Stimulated activated CD4-positive, alpha-beta T cell treated with anti-CD3 and anti-CD28 coated beads, Interleukin-2, amount 100 ng/mL, for 48 hours (primary cell): ENCODE data around the gene SIDT2.

ENCODE experiments used
- DNase-seq, 2 donors: peaks; one replicate each; pipeline ENCODE4 v3.0.0-alpha.2; 2020

Gene SIDT2

GRCh38 chr11:117189941-117190544 is 11.5 kb downstream of the SIDT2 start:
- no peak for DNase-seq

DNA sequence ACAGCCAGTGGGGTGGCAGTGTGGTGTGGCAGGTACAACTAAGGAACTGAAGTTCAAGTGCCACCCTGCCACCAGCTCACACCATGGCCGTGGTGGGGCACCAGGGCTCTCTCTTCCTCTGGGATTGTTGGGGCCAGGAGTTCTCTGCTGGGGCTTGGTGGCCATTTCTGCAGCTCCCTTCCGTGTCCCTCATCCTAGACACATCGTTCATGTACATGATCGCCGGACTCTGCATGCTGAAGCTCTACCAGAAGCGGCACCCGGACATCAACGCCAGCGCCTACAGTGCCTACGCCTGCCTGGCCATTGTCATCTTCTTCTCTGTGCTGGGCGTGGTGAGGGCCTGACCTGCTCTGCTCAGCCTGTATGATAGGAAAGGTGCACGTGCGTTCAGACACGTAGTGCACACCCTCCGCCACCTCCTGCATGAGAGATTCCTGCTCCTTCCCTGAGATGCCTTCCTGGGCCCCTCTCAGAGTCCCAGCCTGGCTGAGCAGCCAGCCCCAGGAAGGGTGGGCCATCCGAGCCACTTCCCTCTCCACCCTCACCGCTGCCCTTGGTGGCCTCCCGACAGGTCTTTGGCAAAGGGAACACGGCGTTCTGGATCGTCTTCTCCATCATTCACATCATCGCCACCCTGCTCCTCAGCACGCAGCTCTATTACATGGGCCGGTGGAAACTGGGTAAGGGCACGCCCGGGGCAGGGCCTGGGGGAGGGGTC is 13.3 kb downstream of the SIDT2 start:
- no peak for DNase-seq

GRCh38 chr11:117192401-117192875 is 13.9 kb downstream of the SIDT2 start:
- no peak for DNase-seq

- no peak for DNase-seq
Observed at GRCh38 chr11:117193130-117194020, 14.8 kb downstream of the SIDT2 start.

- no peak for DNase-seq
Observed at GRCh38 chr11:117194267-117194666, 15.7 kb downstream of the SIDT2 start.

DNA sequence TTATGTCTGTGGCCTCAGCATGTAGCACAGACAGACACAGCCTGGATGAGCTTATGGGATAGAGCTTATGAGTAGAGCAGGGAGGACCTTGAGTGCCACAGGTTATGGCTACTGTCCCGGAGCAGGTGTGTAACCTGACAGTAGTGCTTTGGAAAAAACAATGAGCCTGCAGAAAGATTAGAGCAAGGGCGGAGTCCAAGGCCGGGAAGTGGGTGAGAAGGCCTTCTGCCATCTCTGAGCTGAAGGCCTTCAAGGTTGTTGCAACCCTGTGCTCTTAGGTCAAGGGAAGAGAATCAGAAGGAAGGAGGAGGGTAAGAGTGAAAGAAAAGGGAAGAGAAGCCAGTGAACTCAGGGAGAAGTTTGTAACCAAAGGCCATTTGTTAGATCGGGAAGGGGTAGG is 16.7 kb downstream of the SIDT2 start:
- no peak for DNase-seq

GRCh38 chr11:117195761-117196160 is 17.2 kb downstream of the SIDT2 start:
- no peak for DNase-seq

DNA sequence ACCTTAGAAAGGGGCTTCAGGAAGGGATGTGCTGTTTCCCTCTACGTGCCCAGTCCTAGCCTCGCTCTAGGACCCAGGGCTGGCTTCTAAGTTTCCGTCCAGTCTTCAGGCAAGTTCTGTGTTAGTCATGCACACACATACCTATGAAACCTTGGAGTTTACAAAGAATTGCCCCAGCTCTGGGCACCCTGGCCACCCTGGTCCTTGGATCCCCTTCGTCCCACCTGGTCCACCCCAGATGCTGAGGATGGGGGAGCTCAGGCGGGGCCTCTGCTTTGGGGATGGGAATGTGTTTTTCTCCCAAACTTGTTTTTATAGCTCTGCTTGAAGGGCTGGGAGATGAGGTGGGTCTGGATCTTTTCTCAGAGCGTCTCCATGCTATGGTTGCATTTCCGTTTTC is 18.5 kb downstream of the SIDT2 start:
- DNase-seq: no peak

- no peak for DNase-seq
Observed at GRCh38 chr11:117197516-117198456, 19.2 kb downstream of the SIDT2 start.

- no peak for DNase-seq
Observed at GRCh38 chr11:117198613-117199012, 20.1 kb downstream of the SIDT2 start.

- no peak for DNase-seq
Observed at GRCh38 chr11:117199053-117199915, 20.7 kb downstream of the SIDT2 start, which contains the start of gene TAGLN. TAGLN (plus strand) TSS chr11:117199370; CDS start chr11:117203014, 3,644 bp downstream.

- DNase-seq: no peak
Observed at GRCh38 chr11:117199916-117200812, 21.6 kb downstream of the SIDT2 start.

DNA sequence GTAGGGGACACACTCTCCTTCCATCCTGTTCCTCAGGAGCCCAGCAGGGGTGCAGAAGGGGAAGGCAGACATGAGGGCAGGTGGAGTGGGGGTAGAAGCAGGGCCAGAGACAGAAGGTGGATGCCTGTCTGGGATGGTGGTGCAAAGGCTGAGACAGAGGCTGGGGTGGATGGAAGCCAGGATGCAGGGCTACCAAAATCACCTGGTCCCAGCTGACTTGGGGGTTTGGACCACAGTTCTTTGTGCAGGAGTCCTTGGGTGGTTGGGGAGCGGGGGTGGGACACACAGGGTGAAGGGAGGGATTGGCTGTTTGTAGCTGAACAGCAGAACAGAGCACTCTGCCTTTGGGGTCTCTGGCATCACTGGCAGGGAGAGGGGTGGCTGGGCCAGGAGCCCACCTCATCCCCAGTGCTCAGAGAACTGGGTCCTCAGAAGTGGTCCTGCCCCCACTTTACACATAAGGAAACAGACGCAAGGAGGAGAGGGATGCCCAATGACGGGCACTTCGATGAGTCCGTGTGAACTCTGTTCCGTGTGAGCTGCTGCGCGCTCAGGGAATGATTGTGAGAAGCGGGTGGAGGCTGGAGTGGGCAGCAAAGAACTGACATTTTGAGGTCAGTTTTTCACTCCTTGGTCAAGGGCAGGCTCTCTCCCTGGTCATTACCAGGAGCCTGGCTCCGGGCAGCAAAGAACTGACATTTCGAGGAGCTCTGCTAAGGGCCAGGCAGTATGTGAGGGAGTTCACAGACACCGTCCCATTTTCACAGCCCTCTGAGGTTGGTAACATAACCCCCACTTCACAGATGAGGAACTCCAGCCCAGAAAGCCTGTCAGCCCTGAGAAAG is 22.5 kb downstream of the SIDT2 start:
- no peak for DNase-seq

- DNase-seq: no peak
Observed at GRCh38 chr11:117201658-117202305, 23.2 kb downstream of the SIDT2 start.

GRCh38 chr11:117202386-117203068 is 24.0 kb downstream of the SIDT2 start:
- DNase-seq: no peak

GRCh38 chr11:117203069-117203407 is 24.5 kb downstream of the SIDT2 start:
- no peak for DNase-seq

- DNase-seq: no peak
Observed at GRCh38 chr11:117204283-117205080, 25.9 kb downstream of the SIDT2 start.
